Tibial nerve (tissue), 4 donors: ENCODE results near the gene DENND11. TPM values are rescaled to one million over a fixed set of nuclear protein-coding genes. Genes with fewer than 3 reads are reported as not detected.

ENCODE experiments used
- DNase-seq, 2 donors: peaks; one replicate each; pipeline ENCODE4 v3.0.0-alpha.2; 2019; ENCODE audit warnings: low spot score in 2 of 2
- H3K27ac ChIP-seq, 4 donors: fragments of 200-600 bp; sonication (generic) in 3 of 4; one replicate each; pipeline ENCODE4 v1.5.1; 2017 to 2019; ENCODE audit warnings: mild to moderate bottlenecking in 1 of 4
- H3K27me3 ChIP-seq, 2 donors: fragments of 200-600 bp; sonication (generic) in 1 of 2; one replicate each; pipeline versions ENCODE4 v1.5.1 to v1.6.0; 2017 to 2019
- H3K36me3 ChIP-seq, 3 donors: fragments of 200-600 bp; sonication (generic); one replicate each; pipeline ENCODE4 v1.5.1; 2018 to 2019
- H3K4me1 ChIP-seq, 4 donors: fragments of 200-600 bp; sonication (generic) in 3 of 4; one replicate each; pipeline ENCODE4 v1.5.1; 2017 to 2019
- H3K4me3 ChIP-seq, 4 donors: fragments of 200-600 bp; sonication (generic) in 3 of 4; one replicate each; pipeline ENCODE4 v1.5.1; 2017 to 2019; ENCODE audit warnings: mild to moderate bottlenecking in 1 of 4, moderate library complexity in 1 of 4
- H3K9me3 ChIP-seq, 4 donors: fragments of 200-600 bp; sonication (generic) in 3 of 4; one replicate each; pipeline ENCODE4 v1.5.1; 2017 to 2019
- EP300 ChIP-seq, 2 donors: sonication (generic); formaldehyde crosslinking; IDR thresholded peaks; one replicate each; pipeline ENCODE4 v1.6.1; 2017; ENCODE audit warnings: antibody characterized with exemption in 2 of 2, mild to moderate bottlenecking in 1 of 2
- POLR2A ChIP-seq, 2 donors: fragments of 450-650 bp; IDR thresholded peaks; one replicate each; pipeline ENCODE4 v1.6.1; 2017; ENCODE audit warnings: antibody characterized with exemption in 2 of 2, mild to moderate bottlenecking in 2 of 2, moderate library complexity in 2 of 2
- WGBS, 2 donors: methylation state at CpG; one replicate each; pipeline ENCODE4 v1.1.5; 2018; 5-methylcytosine and 5-hydroxymethylcytosine counted together
- total RNA-seq, 4 donors: library from RNA; depleted of rRNA; stranded (reverse); fragments of >200 nt; gene quantifications; one replicate each; pipeline ENCODE4 v1.1.0, GENCODE V29; 2016
- TF ChIP-seq, protein P1 (sequence below), 5 experiments: fragments of 200-600 bp in 3 of 5; fragments of 450-650 bp in 2 of 5; sonication (generic) in 3 of 5; IDR thresholded peaks; one replicate each; pipeline ENCODE4 v1.5.1; 2016 to 2019; ENCODE audit warnings: antibody characterized with exemption in 5 of 5, mild to moderate bottlenecking in 3 of 5, moderate library complexity in 2 of 5

The DENND11 gene, protein sequence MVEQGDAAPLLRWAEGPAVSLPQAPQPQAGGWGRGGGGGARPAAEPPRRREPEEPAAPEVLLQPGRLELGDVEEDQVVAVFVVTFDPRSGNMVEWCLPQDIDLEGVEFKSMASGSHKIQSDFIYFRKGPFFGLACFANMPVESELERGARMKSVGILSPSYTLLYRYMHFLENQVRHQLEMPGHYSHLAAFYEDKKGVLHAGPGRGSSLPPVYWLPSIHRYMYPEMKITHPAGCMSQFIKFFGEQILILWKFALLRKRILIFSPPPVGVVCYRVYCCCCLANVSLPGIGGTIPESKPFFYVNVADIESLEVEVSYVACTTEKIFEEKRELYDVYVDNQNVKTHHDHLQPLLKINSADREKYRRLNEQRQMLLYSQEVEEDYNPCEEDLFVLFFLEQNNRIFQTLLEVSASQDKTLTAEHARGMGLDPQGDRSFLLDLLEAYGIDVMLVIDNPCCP
- 10 to 100 TPM; 14.1 to 16.7 (median 15.5) TPM for total RNA-seq

- Histone ChIP-seq H3K27me3 (no peaks in the 10 kb centered on the region), H3K36me3 (no peaks in the 10 kb centered on the region), H3K4me3 (peak within 1 kb of the TSS; percentile 62 to 93 (median 82)), H3K27ac (peak within 1 kb of the TSS; percentile 73 to 90 (median 80)), H3K4me1 (peaks cover 0 to 41% (median 5%) of the 10 kb centered on the region in 4 donors), H3K9me3 (no peaks in the 10 kb centered on the region)
- DNase-seq: no peak
- 0% methylated on average over 23 to 36 of the region's 62 CpGs for WGBS, 2 donors
- TF ChIP-seq, protein P1, sequence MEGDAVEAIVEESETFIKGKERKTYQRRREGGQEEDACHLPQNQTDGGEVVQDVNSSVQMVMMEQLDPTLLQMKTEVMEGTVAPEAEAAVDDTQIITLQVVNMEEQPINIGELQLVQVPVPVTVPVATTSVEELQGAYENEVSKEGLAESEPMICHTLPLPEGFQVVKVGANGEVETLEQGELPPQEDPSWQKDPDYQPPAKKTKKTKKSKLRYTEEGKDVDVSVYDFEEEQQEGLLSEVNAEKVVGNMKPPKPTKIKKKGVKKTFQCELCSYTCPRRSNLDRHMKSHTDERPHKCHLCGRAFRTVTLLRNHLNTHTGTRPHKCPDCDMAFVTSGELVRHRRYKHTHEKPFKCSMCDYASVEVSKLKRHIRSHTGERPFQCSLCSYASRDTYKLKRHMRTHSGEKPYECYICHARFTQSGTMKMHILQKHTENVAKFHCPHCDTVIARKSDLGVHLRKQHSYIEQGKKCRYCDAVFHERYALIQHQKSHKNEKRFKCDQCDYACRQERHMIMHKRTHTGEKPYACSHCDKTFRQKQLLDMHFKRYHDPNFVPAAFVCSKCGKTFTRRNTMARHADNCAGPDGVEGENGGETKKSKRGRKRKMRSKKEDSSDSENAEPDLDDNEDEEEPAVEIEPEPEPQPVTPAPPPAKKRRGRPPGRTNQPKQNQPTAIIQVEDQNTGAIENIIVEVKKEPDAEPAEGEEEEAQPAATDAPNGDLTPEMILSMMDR (IDR thresholded peaks at IDR 0.05): no peak
- TF ChIP-seq EP300 (IDR thresholded peaks at IDR 0.05) (no peak), POLR2A (IDR thresholded peaks at IDR 0.05) (no peak)
Observed at GRCh38 chr7:141702047-141702567, at the start of gene DENND11. Gene DENND11, minus strand, starts transcription at chr7:141702166. Its CDS starts 13 bp downstream, at chr7:141702153.

- Histone ChIP-seq H3K27me3 (no peaks in the 10 kb centered on the region), H3K36me3 (peaks cover 15 to 98% (median 34%) of the 10 kb centered on the region in 3 donors), H3K9me3 (peaks cover 0 to 25% (median 4%) of the 10 kb centered on the region in 4 donors), H3K27ac (no peak overlapping the region), H3K4me3 (no peak overlapping the region), H3K4me1 (no peaks in the 10 kb centered on the region)
- TF ChIP-seq, protein P1 (IDR thresholded peaks at IDR 0.05): no peak
- TF ChIP-seq EP300 (IDR thresholded peaks at IDR 0.05) (no peak), POLR2A (IDR thresholded peaks at IDR 0.05) (no peak)
- WGBS, 2 donors: 92 to 93% methylated on average over 2 of the region's 2 CpGs
- DNase-seq: no peak
Observed at GRCh38 chr7:141748396-141748795, 46.4 kb upstream of the DENND11 start.

DNA sequence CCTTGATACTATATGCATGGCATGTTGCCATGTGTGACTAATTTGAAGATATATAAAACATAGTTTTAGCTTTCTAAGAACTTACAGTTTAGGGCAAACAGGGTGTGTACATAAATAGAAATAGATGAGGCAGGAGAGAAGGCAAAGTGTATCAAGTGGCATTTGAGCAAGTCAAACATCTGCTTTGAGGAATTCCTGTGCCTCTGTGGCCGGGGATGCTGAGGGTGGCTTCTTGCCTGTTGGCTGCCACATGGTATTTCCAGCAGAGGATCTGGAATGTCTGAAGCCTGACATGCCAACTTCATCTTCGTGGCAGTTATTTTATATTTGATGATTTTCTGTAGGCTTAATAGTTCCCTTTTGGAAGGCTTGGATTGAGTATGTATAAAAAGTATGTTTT, 42.2 kb upstream of the DENND11 start:
- Histone ChIP-seq H3K4me1 (peaks cover 0 to 20% (median 1%) of the 10 kb centered on the region in 4 donors), H3K27me3 (no peaks in the 10 kb centered on the region), H3K27ac (no peak overlapping the region), H3K36me3 (peaks cover 4 to 91% (median 15%) of the 10 kb centered on the region in 3 donors), H3K4me3 (no peak overlapping the region), H3K9me3 (no peaks in the 10 kb centered on the region)
- TF ChIP-seq, protein P1 (IDR thresholded peaks at IDR 0.05): no peak
- TF ChIP-seq EP300 (IDR thresholded peaks at IDR 0.05) (no peak), POLR2A (IDR thresholded peaks at IDR 0.05) (no peak)
- WGBS, 2 donors: 82 to 87% methylated on average over 2 of the region's 2 CpGs
- DNase-seq: no peak

DNA sequence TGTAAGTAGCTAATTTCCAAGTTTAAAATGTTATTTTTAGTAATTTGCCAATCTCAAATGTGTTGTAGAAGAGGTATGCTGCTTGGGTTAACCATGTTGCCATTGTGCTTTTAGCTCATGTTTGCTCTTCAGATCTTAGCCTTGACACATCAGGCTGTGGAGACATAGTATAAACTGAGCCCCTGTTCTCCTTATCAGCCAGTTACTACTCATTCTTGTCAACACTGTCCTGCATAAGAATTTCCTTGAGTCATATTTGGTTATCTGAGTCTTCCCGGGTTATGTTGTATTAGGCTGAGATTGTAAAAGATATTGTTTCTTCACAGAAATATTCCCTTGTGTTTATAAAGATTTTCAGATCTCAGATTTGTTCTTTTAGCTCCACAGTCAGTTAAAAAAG, 40.3 kb upstream of the DENND11 start:
- Histone ChIP-seq H3K4me1 (peaks cover 0 to 28% (median 6%) of the 10 kb centered on the region in 4 donors), H3K9me3 (no peaks in the 10 kb centered on the region), H3K4me3 (no peak overlapping the region), H3K36me3 (peaks cover 4 to 72% (median 14%) of the 10 kb centered on the region in 3 donors), H3K27me3 (no peaks in the 10 kb centered on the region), H3K27ac (no peak overlapping the region)
- TF ChIP-seq, protein P1 (IDR thresholded peaks at IDR 0.05): no peak
- TF ChIP-seq EP300 (IDR thresholded peaks at IDR 0.05) (no peak), POLR2A (IDR thresholded peaks at IDR 0.05) (no peak)
- WGBS, 2 donors: 86 to 98% methylated on average over 1 of the region's 1 CpG
- DNase-seq: no peak

DNA sequence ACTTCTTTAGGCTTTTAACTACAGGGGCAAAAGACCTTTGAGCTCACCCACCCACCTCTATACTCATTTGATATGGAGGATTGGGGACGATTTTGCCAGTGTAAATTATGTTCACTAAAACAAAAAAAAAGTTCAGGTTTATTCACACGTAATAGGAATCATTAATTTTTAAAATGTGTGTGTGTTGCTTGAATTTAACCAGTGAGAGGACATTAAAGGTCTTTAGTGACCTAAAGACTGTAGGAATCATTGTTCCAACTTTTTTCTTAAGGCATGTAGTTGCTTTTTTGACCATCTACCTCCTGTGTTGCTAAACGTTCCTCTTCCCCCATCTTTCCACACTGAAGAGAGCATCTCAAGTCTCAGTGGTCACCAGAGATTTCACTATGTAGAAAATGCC, 37.3 kb upstream of the DENND11 start:
- no peak for DNase-seq
- WGBS, 2 donors: 46 to 66% methylated on average over 3 of the region's 3 CpGs
- Histone ChIP-seq H3K9me3 (no peaks in the 10 kb centered on the region), H3K27ac (no peak overlapping the region), H3K27me3 (no peaks in the 10 kb centered on the region), H3K4me1 (peaks cover 0 to 31% (median 6%) of the 10 kb centered on the region in 4 donors), H3K4me3 (peak overlapping the region in 1 of 4 donors; percentile 65), H3K36me3 (peaks cover 0 to 44% (median 14%) of the 10 kb centered on the region in 3 donors)
- TF ChIP-seq EP300 (IDR thresholded peaks at IDR 0.05) (no peak), POLR2A (IDR thresholded peaks at IDR 0.05) (no peak)
- TF ChIP-seq, protein P1 (IDR thresholded peaks at IDR 0.05): no peak
